ENCODE data around the gene RETNLB.

GRCh38 chr3:108755686-108756085 lies 1.5 kb downstream of the RETNLB start:
- TF ChIP-seq NFRKB (IDR thresholded peaks at IDR 0.05), result no peak
- no peak for TF ChIP-seq BHLHE40 (IDR thresholded peaks at IDR 0.05; ENCODE audit: borderline replicate concordance)
